GM23338 (cell line): ENCODE results near the gene RGMB. TPM values are rescaled to one million over a fixed set of nuclear protein-coding genes. Genes with fewer than 3 reads are reported as not detected.

Source experiments
- ATAC-seq: fragments of 200-7000 bp; cut with Tn5 transposase; 3 replicates; pipeline ENCODE4 v1.9.1; 2020
- DNase-seq: peaks from one replicate; pipeline ENCODE4 v3.0.0-alpha.2; 2015; ENCODE audit warnings: low spot score
- H2AFZ ChIP-seq: fragments of 200-600 bp; sonication (generic); 2 replicates; pipeline ENCODE4 v1.8.0; 2016; ENCODE audit warnings: antibody characterized with exemption, mild to moderate bottlenecking, moderate library complexity
- H3F3A ChIP-seq: fragments of 200-600 bp; sonication (generic); replicated peaks from 2 replicates; pipeline ENCODE4 v1.8.0; 2017; ENCODE audit warnings: antibody characterized with exemption, mixed run types, low read depth
- H3K27ac ChIP-seq: fragments of 200-600 bp; sonication (generic); 2 replicates; pipeline ENCODE4 v1.6.1; 2016; ENCODE audit warnings: low read depth
- H3K27me3 ChIP-seq: fragments of 200-600 bp; sonication (generic); 2 replicates; pipeline ENCODE4 v1.8.0; 2016; ENCODE audit warnings: mild to moderate bottlenecking, mixed run types, moderate library complexity; ENCODE audit not compliant: insufficient read depth
- H3K36me3 ChIP-seq: fragments of 200-600 bp; sonication (generic); 2 replicates; pipeline ENCODE4 v1.8.0; 2016; ENCODE audit warnings: mild to moderate bottlenecking; ENCODE audit not compliant: insufficient read depth
- H3K4me1 ChIP-seq: fragments of 200-600 bp; sonication (generic); 2 replicates; pipeline ENCODE4 v1.8.0; 2016; ENCODE audit warnings: mild to moderate bottlenecking, moderate library complexity; ENCODE audit not compliant: insufficient read depth
- H3K4me2 ChIP-seq: fragments of 200-600 bp; sonication (generic); 2 replicates; pipeline ENCODE4 v1.7.1; 2017; ENCODE audit warnings: mixed run types
- H3K4me3 ChIP-seq: fragments of 200-600 bp; sonication (generic); 2 replicates; pipeline ENCODE4 v1.6.1; 2016; ENCODE audit warnings: mixed run types
- H3K79me2 ChIP-seq: fragments of 200-600 bp; sonication (generic); replicated peaks from 2 replicates; pipeline ENCODE4 v1.8.0; 2017; ENCODE audit warnings: mild to moderate bottlenecking; ENCODE audit not compliant: insufficient read depth
- H3K9me2 ChIP-seq: fragments of 200-600 bp; sonication (generic); 2 replicates; pipeline ENCODE4 v1.8.0; 2017; ENCODE audit not compliant: insufficient read depth
- H4K20me1 ChIP-seq: fragments of 200-600 bp; sonication (generic); replicated peaks from 2 replicates; pipeline ENCODE4 v1.8.0; 2017; ENCODE audit warnings: mild to moderate bottlenecking; ENCODE audit not compliant: insufficient read depth
- H3K27ac Mint-ChIP-seq: 2 replicates; pipeline ENCODE4 v1.8.0; 2020; ENCODE audit warnings: inconsistent platforms, mild to moderate bottlenecking, moderate library complexity, mixed read lengths
- H3K27me3 Mint-ChIP-seq: 3 replicates; pipeline ENCODE4 v1.8.0; 2022; ENCODE audit warnings: low read depth, mild to moderate bottlenecking, moderate library complexity, mixed read lengths, inconsistent platforms; ENCODE audit not compliant: insufficient read depth, poor library complexity
- H3K36me3 Mint-ChIP-seq: 3 replicates; pipeline ENCODE4 v1.8.0; 2021; ENCODE audit warnings: low read depth, mild to moderate bottlenecking, inconsistent platforms, moderate library complexity, mixed read lengths
- H3K4me1 Mint-ChIP-seq: 3 replicates; pipeline ENCODE4 v1.8.0; 2020; ENCODE audit warnings: mild to moderate bottlenecking, inconsistent platforms, mixed read lengths
- H3K4me3 Mint-ChIP-seq: 3 replicates; pipeline ENCODE4 v1.8.0; 2021; ENCODE audit warnings: moderate library complexity, mild to moderate bottlenecking, inconsistent platforms, mixed read lengths
- H3K9me3 Mint-ChIP-seq: 3 replicates; pipeline ENCODE4 v1.8.0; 2020; ENCODE audit warnings: moderate library complexity, mild to moderate bottlenecking, inconsistent platforms, mixed read lengths
- REST ChIP-seq: IDR thresholded peaks from one replicate; pipeline ENCODE4 v1.6.1; 2018; ENCODE audit warnings: antibody characterized with exemption; ENCODE audit not compliant: unreplicated experiment
- STAT1 ChIP-seq: IDR thresholded peaks from one replicate; pipeline ENCODE4 v1.6.1; 2016; ENCODE audit warnings: antibody characterized with exemption; ENCODE audit not compliant: unreplicated experiment
- ZNF114 ChIP-seq: fragments of 250-450 bp; sonication (Bioruptor Pico); IDR thresholded peaks from 2 replicates; pipeline ENCODE4 v1.5.0; 2020; ENCODE audit warnings: mild to moderate bottlenecking, moderate library complexity
- ZNF462 ChIP-seq: fragments of 250-450 bp; sonication (Bioruptor Pico); IDR thresholded peaks from 2 replicates; pipeline ENCODE4 v1.5.0; 2020; ENCODE audit warnings: mild to moderate bottlenecking, moderate library complexity
- polyA plus RNA-seq: library from polyadenylated mRNA; unstranded; fragments of >200 nt; fragmentation: Nextera tagmentation; extraction: Ambion mirVana; gene quantifications from 2 replicates; pipeline ENCODE4 v1.2.1, GENCODE V29; 2016
- total RNA-seq: library from RNA; depleted of rRNA; stranded (reverse); fragments of >200 nt; shearing (Covaris generic); gene quantifications from 2 replicates; pipeline ENCODE4 v1.2.3, GENCODE V29; 2014
- TF ChIP-seq, protein P1 (sequence below): IDR thresholded peaks from 2 replicates; pipeline ENCODE4 v1.6.1; 2016; ENCODE audit warnings: antibody characterized with exemption

RGMB gene
- total and polyA plus RNA-seq, 2 experiments from 2014 or later: 21.7 to 34.3 TPM

- TF ChIP-seq ZNF462 (CRISPR knock-in tag): no peak
- no peak for TF ChIP-seq REST
- no peak for TF ChIP-seq STAT1
- no peak for TF ChIP-seq ZNF114 (CRISPR knock-in tag)
Observed at GRCh38 chr5:98794001-98794400, 20.5 kb downstream of the RGMB start (continued).

GRCh38 chr5:98794414-98795080, 21.1 kb downstream of the RGMB start:
- Mint-ChIP-seq H3K27me3 (no peaks in the 10 kb centered on the region), H3K4me3 (no peak overlapping the region), H3K27ac (no peak overlapping the region), H3K9me3 (no peaks in the 10 kb centered on the region), H3K4me1 (peaks cover 47% of the 10 kb centered on the region), H3K36me3 (peaks cover 15% of the 10 kb centered on the region)
- DNase-seq (no peak), ATAC-seq (no peak)
- Histone ChIP-seq H3K4me1 (peaks cover 45% of the 10 kb centered on the region), H3K4me2 (no peak overlapping the region), H2AFZ (no peak overlapping the region), H3K27ac (peak overlapping the region; percentile 78; the same call in 1 of the 2 replicates), H3F3A (no peaks in the 10 kb centered on the region), H3K9me2 (no peaks in the 10 kb centered on the region), H3K4me3 (no peak overlapping the region), H3K27me3 (no peaks in the 10 kb centered on the region), H4K20me1 (no peaks in the 10 kb centered on the region; the same call in 1 of the 2 replicates), H3K36me3 (no peaks in the 10 kb centered on the region), H3K79me2 (peaks cover 32% of the 10 kb centered on the region)
- TF ChIP-seq, protein P1, sequence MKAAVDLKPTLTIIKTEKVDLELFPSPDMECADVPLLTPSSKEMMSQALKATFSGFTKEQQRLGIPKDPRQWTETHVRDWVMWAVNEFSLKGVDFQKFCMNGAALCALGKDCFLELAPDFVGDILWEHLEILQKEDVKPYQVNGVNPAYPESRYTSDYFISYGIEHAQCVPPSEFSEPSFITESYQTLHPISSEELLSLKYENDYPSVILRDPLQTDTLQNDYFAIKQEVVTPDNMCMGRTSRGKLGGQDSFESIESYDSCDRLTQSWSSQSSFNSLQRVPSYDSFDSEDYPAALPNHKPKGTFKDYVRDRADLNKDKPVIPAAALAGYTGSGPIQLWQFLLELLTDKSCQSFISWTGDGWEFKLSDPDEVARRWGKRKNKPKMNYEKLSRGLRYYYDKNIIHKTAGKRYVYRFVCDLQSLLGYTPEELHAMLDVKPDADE: no peak
